ENCODE results near the gene POLD4.

- no peak for TF ChIP-seq POLR2A (IDR thresholded peaks at IDR 0.05; ENCODE audit: low read length)
- no peak for TF ChIP-seq GATA1 (IDR thresholded peaks at IDR 0.05; ENCODE audit: low read depth, low read length)
These were observed 22.9 kb upstream of the POLD4 start for GRCh38 chr11:67376063-67376820.
